OCI-LY3 (cell line): ENCODE measurements around the gene C11orf97.

ENCODE experiments used
- CTCF ChIP-seq: fragments of 200-600, 300-600 bp; sonication (generic); IDR thresholded peaks from 2 replicates; pipeline ENCODE4 v1.5.1; 2014; ENCODE audit warnings: antibody characterized with exemption, low read length, low read depth
- EZH2phosphoT487 ChIP-seq: fragments of 200-600 bp; shearing (Covaris generic); IDR thresholded peaks from 2 replicates; pipeline ENCODE4 v1.6.1; 2018; ENCODE audit warnings: antibody characterized with exemption, mixed run types, low read depth

- TF ChIP-seq CTCF (no peak), EZH2phosphoT487 (no peak)
Observed at GRCh38 chr11:94526645-94527438, 14.6 kb downstream of the C11orf97 start.
